GM10847 (cell line): ENCODE results near the gene UBA5.

Experiments
- POLR2A ChIP-seq: IDR thresholded peaks from 2 replicates; pipeline ENCODE4 v1.6.1; 2011; ENCODE audit not compliant: insufficient read length; ENCODE audit errors: extremely low read depth

Gene UBA5

DNA sequence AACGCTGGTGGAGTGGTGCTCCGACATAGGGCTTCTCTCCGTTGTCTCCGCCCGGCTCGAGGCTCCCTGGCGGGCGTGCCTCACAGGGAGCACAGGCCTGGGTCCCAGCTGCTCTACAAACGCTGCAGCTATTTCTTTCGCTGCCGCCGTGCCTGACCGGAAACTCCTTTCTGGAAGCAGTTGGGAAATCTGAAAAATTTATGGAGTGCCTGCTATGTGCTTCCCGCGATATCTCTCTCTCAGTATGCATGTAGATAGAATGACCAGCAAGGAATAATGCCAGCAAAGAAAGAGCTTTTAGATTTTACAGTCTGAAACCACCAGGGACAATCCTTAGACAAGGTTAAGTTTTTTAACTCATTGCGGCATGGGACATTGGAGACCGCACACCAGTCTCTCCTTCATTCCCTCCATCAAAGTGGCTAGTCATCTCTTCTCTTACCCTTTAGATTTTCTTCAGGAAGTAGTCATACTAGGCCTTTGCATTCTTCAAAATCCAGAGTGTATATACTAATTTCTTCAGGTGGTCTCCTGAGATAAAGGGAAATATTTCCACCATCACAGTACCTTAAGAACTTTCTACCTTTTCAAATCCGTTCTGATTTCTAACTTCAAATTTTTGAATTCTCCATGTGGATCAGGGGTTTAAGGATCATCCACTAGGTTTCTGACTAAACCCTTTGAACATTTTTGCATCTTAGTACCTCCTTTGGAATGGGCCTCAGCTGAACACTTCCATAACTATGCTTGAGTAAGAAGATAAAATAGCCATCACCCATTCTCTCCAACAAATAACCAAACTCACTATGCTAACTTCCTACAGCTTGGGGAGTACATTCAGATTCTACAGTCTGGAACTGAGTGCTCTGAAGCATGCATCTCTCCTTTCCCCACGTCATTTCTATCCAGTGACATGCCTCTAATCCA lies 63.2 kb downstream of the UBA5 start:
- peak; percentile 42 for TF ChIP-seq POLR2A

DNA sequence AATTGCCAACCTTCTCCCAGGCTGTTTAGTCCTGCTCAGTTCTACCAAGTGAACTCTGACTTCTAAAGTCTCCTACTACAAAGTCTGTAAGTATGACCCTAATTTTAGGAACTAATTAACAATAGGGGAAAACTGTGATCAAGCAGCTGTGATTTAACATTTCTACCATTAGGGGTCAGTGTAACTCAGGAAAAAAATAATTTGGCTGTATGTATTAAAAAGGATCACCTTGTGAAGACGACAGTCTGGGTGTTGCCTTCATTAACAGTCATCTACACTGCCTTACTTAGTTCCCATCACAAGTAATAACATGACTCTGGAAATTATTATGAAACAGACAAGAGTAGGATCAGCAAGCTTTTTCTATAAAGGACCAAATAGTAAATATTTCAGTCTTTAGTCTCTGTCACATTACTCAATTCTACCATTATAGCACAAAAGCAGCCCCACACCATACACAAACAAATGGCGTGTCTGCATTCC lies 66.3 kb downstream of the UBA5 start:
- TF ChIP-seq POLR2A: no peak
